Activated CD4-positive, alpha-beta T cell treated with anti-CD3 and anti-CD28 coated beads for 1 hour (primary cell): ENCODE results near the gene SAE1.

Experiments
- DNase-seq: peaks from one replicate; pipeline ENCODE4 v3.0.0-alpha.2; 2020

Gene SAE1

GRCh38 chr19:47107202-47107952 lies 23.3 kb upstream of the SAE1 start:
- DNase-seq: no peak

GRCh38 chr19:47107953-47108746 lies 22.5 kb upstream of the SAE1 start:
- no peak for DNase-seq

GRCh38 chr19:47109177-47109540 lies 21.5 kb upstream of the SAE1 start:
- no peak for DNase-seq

- no peak for DNase-seq
These were observed 20.9 kb upstream of the SAE1 start for GRCh38 chr19:47109541-47110375.

GRCh38 chr19:47110521-47111005 lies 20.1 kb upstream of the SAE1 start:
- DNase-seq: peak; percentile 44

- DNase-seq: peak; percentile 20
These were observed 19.5 kb upstream of the SAE1 start for GRCh38 chr19:47111006-47111621.

- DNase-seq: no peak
These were observed 18.9 kb upstream of the SAE1 start for GRCh38 chr19:47111682-47112165.

- peak; percentile 87 for DNase-seq
These were observed 18.3 kb upstream of the SAE1 start for GRCh38 chr19:47112166-47112996.

- DNase-seq: peak; percentile 99
These were observed 17.4 kb upstream of the SAE1 start, which contains the start of gene ZC3H4 for GRCh38 chr19:47112997-47113849. Gene ZC3H4, minus strand, starts transcription at chr19:47113776. Its CDS starts 1,192 bp downstream, at chr19:47112584.

GRCh38 chr19:47113850-47114651 lies 16.6 kb upstream of the SAE1 start:
- no peak for DNase-seq

- DNase-seq: no peak
These were observed 10.1 kb upstream of the SAE1 start for GRCh38 chr19:47120470-47121067.

- DNase-seq: no peak
These were observed 8.0 kb upstream of the SAE1 start for GRCh38 chr19:47122359-47123335.

- no peak for DNase-seq
These were observed 7.2 kb upstream of the SAE1 start for GRCh38 chr19:47123406-47123805.

GRCh38 chr19:47124937-47125668 lies 5.5 kb upstream of the SAE1 start:
- no peak for DNase-seq

- no peak for DNase-seq
These were observed 5.0 kb upstream of the SAE1 start for GRCh38 chr19:47125669-47125938.

GRCh38 chr19:47129579-47129978 lies 1.1 kb upstream of the SAE1 start:
- no peak for DNase-seq

- no peak for DNase-seq
These were observed 481 bp upstream of the SAE1 start for GRCh38 chr19:47130120-47130588.
